Activated CD8-positive, alpha-beta memory T cell treated with anti-CD3 and anti-CD28 coated beads, Interleukin-2, amount 50 U/mL, for 48 hours (primary cell): ENCODE measurements around the gene PRRC1.
"Not testable (repeated sequence)": the region's sequence is repeated elsewhere in the genome, so short reads cannot be mapped to it uniquely, and the experiment has no call there.

Source experiments
- DNase-seq: peaks from one replicate; pipeline ENCODE4 v3.0.0-alpha.2; 2020

Gene PRRC1

DNA sequence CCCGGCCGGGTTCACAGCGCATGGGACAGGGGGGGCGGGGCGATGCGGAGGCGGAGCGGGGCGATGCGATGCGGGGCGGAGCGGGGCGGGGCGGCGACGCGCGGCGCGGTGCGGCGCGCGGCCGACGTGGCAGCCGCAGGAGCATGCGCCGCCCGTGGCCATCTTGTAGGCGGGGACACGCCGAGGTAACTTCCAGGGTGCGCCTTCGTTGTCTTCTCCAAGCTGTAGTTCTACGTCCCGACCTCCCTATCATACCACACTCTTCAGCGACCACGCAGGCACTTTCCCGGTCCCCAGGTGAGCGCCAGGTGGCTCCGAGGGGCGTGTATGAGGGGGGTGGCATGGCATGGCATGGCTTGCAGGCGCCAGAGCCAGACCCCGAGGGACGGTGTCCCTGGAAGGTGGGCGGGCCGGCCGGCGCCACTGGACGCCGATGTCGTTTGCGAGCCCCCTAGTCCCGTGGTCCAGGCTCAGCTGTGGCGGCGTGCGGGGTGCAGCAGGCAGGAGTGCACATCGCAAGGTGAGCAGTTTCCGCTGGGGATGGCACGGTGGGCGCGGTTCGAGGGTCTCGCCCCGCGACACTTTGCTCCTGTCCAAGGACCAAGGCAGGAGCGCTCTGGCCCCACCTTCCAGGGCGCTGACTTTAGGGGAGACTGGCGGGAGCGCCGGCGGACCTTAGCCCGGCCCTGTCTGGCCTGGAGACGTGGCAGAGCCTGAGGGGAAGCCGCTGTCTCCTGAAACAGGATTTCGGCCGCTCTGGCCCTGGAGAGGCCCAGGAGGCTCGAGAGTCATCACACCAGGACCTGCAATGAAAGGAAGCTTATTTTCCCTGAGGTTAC lies at the start of gene PRRC1:
PRRC1 (plus strand) TSS at position 161 of the 839 bp plus-strand sequence. CDS start 5,840 bp downstream, outside the sequence.
- peak; percentile 89 for DNase-seq

DNA sequence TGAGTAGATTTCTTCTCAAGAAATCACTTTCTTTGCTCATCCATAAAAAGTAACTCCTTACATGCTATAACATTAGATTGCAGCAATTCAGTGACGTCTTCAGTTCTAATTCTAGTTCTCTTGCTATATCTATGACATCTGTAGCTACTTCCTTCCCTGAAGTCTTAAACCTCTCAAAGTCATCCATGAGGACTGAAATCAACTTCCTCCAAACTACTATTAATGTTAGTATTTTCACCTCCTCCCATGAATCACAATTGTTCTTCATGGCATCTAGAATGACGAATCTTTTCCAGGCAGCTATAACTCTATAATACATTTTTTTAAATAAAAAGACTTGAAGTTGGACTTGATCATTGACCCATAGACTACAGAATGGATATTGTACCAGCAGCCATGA lies 46.2 kb upstream of the PRRC1 start:
- DNase-seq: no peak

DNA sequence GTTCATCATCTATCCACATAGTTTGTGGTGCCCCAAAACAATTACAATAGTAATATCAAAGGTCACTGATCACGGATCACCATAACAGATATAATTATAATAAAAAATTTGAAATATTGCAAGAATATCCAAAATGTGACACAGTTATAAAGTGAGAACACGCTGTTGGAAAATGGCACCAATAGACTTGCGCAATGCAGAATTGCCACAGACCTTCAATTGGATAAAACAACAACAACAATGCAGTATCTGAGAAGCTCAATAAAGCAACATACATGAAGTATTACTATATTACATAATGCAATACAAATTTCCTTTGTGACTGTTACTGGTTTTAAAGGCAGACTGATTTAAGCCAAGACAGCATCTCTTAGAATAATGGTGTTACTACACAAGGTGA lies 44.7 kb upstream of the PRRC1 start:
- no peak for DNase-seq

DNA sequence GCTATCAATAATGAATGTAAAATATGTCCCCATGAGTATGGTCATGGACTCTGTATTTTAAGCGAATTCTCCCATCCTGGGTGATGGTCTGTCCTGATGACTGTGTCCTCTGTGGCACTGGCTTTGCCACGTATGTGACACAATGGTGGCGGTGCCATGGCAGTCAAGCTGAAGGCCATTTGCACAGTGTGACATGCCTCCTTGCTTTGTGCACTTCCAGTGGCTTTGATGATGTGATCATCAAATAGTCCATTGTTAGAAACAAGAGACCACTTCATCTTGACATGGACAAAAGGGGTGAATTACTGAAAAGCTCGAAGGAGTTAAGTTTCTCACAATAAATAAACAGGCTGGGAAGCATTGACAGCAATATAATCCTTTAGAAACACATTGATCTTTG lies 31.0 kb upstream of the PRRC1 start:
- DNase-seq: no peak

DNA sequence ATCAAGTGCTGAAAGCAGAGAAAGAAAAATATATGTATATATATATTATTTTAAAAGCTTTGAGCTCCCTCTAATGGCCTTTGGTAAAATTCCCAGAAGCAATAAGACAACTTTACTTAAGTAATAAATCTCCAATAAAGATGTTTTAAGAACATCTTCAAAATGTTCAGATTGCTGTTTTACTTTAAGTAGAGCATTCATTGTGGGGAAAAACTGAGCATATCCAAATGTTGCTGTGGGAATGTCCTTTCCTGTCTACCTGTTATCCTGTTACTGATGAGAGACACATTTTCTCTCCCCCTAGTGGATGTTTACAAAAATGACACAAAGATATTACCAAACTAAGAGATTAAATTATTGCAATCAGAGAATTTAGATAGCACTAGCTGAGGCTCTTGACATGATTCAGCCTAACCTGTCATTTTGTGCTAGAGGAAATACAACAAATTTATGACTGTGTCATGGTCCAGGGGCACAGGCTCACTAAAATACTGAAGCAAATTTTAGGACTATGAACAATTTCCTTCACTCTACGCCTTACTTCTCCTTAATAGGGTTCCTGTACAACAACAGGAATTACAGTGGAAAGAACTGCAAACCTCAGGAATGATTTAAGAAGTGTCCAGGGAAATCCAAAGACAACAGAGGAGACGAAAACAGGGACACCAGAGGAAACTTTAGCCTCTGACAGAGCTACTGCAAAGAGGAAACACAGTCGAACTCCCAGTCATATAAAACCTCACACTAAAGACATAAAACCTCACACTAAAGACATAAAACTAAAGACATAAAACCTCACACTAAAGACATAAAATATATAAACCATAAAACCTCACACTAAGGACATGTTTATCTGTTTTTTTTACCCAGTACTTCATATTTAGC lies 24.3 kb upstream of the PRRC1 start:
- DNase-seq: no peak

DNA sequence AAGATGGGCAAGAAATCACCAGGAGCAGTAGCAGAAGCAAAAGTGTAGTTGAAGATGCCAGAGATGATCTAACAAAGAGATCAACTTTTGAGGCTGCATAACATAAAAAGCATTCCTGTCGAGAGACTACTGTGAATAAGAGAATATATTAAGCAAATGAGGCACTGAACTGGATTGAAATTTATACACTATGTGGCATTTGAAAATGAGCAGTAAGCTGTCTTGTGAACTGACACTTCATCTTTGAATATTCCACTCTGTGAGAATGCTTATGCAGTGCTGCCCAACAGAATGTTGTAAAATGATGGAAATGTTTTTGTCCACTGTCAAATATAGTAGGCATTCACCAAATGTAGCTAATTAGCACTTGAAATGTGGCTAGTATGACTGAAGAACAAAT lies 18.9 kb upstream of the PRRC1 start:
- DNase-seq: no peak

DNA sequence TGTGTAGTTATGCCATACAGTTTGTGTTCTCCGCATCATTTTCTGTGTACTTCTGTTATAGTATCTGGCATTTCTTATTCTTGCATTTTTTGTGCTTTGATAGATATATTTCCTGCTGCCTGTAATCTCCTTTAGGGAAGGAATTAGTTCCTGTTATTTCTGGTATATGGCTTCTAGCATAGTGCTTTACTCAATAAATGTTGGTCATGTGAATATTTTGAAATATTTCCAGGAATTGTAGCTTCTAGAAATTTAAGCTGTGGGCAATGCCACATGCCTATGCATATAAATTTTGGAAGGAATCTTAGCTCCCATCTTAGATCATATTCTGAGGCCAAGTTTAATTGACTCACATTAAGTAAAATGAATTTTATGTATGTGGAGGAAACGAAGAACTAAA lies 11.5 kb upstream of the PRRC1 start:
- DNase-seq: no peak

DNA sequence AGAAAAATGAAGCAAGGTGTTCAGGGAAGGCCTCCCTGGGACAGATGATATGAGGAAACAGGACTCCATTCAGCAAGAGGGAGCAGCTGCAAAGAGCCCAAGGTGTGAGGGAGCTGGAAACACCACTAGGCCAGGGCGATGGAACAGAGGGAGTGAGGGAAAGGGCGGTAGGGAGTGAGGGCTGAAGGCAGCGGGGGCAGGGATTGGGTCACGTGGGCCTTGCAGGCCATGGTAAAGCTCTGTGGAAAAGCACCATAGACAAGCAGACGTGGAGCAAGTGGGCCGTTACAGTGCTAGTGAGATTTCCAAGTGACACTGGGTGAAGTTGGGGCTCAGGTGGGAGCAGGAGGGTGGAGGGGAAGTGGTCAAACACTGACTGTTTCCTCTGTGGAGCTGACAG lies 10.8 kb upstream of the PRRC1 start:
- DNase-seq: no peak

DNA sequence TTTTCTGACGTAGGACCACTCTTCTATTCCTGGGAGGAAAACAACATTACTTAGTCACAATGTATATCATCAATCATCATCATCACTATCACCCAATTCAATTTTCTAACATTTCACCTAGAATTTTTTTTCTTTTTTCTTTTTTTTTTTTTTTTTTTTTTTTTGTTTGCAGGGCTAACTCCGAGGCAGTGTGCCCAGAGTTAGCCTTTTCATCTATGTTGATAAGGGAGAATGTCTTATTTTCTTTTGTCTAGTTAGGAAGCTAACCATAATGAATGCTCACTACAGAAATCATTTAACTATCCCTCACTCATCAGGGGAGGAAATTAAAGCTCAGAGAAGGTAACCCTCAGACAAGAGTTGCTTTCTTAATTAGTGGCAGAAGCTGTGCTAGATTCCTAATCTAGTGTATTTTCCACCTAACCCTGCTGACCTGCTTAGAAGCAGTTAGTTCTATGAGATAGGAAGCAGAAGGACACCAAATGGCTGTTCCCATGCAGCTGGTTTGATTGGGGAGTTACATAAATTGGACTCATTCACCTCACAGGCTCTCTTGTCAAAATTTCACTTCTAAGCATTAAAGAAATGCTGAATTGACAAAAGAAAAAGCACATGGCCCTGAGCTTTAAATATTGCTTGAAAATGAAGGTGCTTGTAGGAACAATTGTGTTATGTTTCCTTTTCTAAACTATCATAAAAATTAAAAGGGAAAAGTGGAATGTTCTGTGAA lies 8.6 kb upstream of the PRRC1 start:
- DNase-seq: no peak

DNA sequence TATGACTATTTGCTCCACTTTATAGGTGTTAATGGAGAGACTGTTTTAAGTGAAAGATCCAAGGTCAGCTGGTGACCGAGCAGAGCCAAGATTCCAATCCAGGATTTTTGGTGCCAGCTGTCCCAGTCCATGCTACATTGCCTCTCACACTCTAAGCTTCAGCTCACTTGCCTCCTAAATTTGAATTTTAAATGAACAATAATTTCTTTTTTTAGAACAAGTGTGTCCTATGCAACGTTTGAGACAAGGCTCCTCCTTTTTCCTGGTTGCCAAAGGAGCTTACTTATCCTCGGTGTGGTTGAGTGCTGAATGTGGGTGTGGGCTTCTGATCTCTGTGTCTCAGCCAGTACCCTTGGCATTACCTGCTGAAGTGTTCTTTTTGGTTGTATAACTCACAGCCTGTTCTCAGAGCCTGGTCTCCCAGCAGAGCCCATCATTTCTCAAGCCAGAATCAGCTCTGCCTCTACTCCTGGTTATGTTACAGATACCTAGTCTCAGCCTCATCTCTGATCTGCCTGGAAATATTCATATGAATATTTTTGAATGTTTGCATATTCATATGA lies 4.0 kb upstream of the PRRC1 start:
- DNase-seq: no peak

DNA sequence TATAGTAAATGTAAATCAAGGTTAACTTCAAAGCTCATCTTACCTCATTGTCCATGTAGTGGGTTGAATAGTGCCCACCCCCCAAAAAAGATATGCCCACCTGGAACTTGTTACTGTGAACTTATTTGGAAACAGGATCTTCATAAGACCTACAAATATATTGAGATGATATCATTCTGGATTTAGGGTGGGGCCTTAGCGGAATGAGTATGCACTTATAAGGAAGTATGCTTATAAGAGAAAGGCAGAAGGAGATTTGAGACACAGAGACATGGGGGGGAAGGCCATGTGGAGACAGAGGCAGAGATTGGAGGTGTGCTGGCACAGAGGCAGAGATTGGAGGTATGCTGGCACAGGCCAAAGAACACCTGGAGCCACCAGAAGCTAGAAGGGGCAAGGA lies 2.6 kb upstream of the PRRC1 start:
- DNase-seq: no peak

DNA sequence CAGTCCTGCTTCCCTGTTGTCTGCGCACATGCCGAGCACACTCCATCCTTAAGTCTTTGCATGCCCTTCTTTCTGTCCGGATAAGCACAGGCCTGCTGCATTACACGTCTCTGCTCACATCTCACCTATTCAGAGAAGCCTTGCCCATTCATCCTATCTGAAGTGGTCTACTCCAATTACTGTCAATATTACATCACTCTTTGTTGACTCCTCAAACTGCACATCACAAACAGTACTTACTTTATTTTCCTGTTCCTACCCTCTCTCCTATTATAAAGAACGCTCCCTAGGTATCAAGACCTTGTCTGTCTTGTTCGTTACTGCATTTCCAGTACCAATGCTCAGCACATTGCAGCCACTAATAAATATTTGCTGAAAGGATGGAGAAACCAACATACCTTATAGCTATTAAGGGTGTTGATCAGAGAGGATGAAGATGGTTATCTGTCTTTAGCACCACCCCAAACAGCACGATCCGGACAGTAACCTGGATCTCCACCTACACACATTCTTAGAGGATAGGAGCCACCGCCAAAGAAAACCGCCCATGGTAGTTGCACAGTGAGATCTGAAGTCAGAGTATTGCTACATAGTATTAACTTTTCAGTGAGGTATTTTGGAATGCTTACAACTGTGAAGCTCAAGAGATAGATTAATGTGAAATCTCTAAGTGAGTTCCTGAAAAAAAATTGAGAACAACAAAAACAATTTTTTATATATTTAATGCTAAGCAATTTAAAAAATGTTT lies 1.6 kb upstream of the PRRC1 start:
- DNase-seq: no peak

DNA sequence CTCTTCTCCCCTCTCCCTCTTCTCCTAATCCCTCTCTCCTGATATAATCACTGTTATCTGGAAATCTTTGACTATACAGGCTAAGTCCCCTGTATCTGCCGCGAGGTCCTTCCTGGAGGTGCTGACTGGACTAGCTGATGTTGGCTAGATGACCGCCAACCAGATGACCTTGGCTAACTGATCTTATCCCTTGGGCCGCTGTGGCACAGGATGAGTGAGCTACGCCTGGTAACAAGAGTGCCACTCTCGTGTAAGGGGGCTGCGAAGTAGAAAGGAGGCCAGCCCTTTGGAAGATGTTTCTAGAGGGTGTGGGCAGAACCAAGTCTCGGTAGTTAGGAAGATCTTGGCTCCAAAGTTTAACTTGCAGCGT lies 345 bp upstream of the PRRC1 start:
- no peak for DNase-seq

DNA sequence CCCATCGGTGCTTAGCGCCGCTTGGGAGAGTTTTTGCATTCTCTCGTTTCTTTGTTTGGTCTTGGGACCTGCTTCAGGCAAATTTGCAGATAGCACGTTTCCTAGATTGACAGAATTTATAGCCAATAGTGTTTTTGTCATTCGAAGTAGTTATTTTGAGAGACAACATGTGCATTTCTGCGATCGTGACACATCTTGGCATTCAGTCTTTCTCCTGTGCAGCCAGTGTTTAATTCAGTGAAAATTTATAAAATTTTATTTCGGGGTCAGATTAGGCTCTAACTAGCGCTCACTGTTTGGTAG lies 830 bp downstream of the PRRC1 start:
- no peak for DNase-seq

DNA sequence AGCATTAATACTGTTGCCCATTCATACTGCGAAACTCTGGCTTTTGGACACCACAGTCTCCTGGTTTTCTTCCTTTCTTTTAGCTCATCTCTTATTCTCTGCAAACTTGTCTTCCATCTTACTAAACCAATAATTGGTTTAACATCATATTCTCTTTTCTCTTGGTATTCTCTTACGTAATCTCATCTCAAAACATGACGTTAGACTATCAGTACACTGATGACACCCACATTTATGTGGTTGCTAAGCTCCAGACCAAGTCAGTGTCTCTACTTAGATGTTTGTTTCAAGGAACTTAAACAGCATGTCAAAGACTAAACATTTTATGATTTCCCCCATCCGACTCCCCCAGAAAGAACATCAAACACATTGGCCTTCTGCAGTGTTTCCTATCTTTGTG lies 2.1 kb downstream of the PRRC1 start:
- no peak for DNase-seq

DNA sequence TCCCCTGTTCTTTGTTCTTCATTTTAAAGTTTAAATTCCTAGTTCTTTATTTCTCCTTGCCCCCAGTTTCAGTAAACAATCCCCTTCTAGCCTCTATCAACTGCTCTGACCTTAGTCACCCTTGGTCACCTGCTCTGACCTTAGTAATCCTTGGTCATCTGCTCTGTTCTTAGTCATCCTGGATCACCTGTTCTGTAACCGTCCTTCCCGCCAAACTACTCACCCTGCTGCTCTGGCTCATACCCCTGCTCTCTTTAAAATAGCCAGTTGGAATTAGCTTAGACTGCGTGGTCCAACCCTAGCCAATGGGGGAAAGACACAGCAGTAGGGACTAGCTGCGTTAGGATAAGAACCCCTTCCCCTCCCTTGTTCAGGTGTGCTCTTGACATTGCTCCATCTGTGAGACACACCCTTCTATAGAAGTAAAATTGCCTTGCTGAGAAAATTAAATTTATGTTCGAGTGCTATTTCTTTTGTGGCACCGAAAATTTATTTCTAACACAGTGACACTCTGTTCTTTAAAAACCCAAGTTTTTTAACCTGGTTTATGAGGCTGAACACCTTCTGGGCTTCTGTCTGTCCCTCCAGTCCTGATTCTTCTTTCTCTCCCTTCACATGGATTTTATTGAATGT lies 3.8 kb downstream of the PRRC1 start:
- no peak for DNase-seq

DNA sequence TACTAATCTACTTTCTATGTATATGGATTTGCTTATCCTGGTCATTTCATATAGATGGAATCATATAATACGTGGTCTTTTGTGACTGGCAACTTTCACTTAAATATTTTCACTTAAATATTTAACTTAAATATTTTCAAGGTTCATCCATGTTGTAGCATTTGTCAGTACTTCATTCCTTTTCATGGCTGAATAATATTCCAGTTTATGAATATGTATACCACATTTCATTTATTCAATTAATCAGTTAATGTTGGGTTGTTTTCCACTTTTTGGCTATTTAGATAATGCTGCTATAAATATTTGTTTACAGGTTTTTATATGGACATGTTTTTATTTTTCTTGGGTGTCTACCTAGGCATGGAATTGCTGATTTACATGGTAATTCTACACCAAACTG lies 7.7 kb downstream of the PRRC1 start:
- no peak for DNase-seq

DNA sequence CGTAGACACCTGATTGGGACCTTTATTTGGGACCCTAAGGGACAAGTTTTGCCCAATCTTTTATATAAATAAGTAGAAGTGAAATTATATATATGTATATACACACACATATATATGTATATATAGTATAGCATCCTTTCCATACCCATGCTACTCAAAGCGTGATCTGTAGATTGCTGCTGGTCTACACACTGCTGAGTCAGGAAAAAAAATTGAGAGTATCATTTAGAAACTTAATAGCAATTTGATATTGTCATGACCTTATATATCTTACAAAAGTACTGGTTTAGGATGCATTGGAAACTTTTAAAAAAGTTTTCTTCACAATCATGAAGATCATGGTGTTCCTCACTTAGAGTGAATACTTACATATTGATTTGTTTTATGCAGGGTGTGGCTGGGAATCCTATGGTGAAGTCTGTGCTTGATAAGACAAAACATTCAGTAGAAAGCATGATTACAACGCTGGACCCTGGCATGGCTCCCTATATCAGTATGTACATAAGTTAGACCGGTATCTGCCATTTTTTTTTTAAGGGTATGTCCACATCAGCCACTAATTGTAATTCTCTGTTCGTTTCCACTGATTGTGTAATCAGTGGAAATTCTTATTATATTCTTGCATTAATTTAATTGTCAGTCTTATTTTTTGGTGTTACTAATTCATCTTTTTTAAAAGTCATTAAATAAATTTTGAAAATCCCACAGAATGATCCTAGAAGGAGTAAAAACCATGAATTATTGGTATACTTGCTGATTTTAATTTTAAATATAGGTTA lies 12.7 kb downstream of the PRRC1 start:
- DNase-seq: no peak

DNA sequence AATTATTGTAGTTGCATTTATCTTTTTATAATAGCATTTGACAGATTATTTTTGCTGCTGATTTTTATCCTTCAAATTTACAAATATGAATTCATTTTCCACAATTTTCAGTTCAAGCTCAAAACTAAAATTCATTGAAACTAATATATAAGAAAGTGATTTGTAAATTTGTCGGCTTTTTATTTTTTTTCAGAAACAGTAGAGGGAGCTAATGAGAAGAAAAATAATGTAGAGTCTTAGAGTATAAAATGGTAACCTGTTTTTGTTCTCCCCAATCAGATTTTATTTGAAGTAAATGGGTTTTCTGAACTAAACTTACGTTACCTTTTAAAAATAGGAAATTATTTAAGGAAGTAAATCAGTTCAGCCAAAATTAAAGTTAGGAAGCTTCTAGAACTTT lies 19.2 kb downstream of the PRRC1 start:
- no peak for DNase-seq

DNA sequence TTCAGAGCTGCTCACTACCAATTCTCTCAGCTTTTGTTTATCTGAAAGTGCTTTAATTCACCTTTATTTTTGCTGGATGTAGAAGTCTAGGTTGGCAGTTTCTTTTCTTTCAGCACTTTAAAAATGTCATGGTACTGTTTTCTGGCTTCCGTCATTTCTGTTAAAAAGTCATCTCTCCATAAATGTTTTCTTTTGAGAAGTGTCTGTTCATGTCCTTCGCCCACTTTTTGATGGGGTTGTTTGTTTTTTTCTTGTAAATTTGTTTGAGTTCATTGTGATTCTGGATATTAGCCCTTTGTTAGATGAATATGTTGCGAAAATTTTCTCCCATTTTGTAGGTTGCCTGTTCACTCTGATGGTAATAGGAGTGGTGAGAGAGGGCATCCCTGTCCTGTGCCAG lies 23.1 kb downstream of the PRRC1 start:
- DNase-seq: not testable (repeated sequence)

DNA sequence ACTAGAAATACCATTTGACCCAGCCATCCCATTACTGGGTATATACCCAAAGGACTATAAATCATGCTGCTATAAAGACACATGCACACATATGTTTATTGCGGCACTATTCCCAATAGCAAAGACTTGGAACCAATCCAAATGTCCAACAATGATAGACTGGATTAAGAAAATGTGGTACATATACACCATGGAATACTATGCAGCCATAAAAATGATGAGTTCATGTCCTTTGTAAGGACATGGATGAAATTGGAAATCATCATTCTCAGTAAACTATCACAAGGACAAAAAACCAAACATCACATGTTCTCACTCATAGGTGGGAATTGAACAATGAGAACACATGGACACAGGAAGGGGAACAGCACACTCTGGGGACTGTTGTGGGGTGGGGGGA lies 27.8 kb downstream of the PRRC1 start:
- not testable (repeated sequence) for DNase-seq
